Measurements from ENCODE around the gene ATOSA.
A peak's percentile ranks its signal among the peaks of the same experiment; 100 is the strongest.

The ATOSA gene, protein sequence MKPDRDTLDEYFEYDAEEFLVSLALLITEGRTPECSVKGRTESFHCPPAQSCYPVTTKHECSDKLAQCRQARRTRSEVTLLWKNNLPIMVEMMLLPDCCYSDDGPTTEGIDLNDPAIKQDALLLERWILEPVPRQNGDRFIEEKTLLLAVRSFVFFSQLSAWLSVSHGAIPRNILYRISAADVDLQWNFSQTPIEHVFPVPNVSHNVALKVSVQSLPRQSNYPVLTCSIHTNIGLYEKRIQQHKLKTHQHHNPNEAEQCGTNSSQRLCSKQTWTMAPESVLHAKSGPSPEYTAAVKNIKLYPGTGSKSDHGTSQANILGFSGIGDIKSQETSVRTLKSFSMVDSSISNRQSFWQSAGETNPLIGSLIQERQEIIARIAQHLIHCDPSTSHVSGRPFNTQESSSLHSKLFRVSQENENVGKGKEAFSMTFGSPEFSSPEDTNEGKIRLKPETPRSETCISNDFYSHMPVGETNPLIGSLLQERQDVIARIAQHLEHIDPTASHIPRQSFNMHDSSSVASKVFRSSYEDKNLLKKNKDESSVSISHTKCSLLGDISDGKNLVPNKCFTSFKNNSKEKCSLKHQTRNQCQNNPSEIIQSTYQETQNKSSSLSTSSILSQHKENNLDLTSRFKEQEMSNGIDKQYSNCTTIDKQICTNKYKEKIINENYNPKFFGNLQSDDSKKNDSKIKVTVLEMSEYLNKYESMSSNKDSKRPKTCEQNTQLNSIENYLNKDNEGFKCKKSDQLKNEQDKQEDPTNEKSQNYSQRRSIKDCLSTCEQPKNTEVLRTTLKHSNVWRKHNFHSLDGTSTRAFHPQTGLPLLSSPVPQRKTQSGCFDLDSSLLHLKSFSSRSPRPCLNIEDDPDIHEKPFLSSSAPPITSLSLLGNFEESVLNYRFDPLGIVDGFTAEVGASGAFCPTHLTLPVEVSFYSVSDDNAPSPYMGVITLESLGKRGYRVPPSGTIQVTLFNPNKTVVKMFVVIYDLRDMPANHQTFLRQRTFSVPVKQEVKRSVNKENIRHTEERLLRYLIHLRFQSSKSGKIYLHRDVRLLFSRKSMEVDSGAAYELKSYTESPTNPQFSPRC

DNA sequence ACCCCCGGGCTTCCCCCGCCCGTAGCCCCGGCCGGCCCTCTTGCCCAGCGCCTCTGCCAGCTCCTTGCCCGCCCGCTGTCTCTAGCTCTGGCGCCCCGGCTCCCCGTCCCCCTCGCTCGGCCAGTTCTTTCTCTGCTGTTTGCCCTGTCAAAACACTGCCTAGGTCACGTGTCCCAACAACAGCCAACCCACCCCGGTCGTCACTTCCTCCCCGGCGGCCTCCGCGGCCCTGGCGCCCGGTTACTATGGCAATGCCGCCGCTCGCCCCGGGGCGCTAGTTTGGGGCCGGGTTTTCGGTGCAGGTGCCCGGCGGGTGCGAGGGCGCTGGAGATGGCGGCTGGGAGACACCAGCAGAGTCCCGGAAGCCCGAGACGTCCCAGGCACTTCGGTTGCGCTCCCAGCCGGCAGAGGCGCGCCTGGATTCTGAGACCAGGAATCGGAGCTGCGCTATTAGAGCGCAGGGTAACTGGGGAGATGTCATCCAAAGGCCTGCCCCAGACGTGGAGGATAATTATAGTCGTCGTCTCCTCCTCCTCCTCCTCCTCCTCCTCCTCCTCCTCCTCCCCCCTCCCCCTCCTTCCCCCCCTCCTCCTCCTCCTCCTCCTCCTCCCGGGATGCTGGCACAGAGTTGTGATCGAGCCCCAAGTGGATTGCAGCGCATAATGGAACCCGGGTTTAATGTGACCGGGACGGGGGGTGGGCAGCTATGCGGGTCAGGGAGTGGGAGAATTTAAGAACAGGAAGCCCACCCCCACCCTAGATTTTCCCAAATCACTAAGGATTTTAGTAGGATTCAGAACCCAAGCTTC, at the start of gene ATOSA:
ATOSA (minus strand) TSS at position 157 of the 809 bp plus-strand sequence. CDS start 1,367 bp downstream, outside the sequence.
- peak; percentile 54 for DNase-seq

DNA sequence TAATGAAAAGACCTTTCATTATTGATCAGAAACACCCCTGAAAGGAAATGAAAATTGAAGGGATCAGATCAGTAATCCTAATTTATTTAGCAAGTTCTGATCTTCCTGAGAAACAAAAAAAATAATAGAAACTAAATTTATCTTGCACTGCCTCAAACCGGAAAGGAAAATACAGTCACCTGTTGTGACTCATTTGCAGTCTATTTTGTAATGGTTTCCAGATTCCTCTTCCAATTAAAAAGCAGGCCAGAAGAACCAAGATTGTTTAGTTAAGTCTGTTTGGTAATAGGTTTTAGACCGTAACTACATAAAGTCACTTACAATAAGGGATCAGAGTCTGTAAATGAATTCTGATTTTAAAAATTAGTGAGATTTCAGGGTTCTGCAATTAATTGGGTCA, 49.7 kb upstream of the ATOSA start:
- no peak for DNase-seq

DNA sequence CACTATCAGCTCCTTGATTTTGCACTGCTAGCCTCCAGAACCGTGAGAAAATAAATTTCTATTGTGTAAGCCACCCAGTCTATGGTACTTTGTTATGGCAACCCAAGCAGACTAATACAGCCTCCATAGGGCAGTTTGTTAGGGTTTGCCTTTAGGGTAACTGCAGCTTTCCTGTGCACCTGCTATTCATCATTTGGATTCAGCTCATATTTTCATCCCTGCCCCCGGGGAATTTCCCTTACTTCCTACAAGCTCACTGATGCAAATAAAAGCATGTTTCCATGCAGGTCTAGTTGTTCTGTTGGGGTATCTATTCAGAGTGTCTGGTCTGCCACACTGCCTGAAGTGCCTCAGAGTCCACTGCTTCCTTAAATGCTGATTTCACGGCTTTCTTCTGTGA, 48.6 kb upstream of the ATOSA start:
- DNase-seq, result no peak

DNA sequence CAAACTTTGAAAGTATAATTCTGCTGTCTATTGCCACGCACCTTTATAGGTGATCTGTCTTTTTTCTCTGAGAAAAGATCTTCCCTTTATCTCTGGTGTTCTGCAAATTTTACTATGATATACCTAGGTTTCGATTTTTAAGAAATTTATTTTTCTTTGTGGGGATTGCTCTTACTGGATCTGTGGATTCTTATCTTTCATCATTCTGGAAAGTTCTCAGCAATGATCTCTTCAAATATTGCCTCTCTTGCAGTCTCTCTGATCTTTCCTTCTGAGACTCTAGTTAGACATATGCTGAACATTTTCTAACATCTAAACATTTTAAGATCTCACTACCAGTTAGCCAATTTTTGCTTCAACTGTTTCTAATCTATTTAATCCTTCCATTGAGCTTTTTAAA, 47.0 kb upstream of the ATOSA start:
- DNase-seq, result no peak

DNA sequence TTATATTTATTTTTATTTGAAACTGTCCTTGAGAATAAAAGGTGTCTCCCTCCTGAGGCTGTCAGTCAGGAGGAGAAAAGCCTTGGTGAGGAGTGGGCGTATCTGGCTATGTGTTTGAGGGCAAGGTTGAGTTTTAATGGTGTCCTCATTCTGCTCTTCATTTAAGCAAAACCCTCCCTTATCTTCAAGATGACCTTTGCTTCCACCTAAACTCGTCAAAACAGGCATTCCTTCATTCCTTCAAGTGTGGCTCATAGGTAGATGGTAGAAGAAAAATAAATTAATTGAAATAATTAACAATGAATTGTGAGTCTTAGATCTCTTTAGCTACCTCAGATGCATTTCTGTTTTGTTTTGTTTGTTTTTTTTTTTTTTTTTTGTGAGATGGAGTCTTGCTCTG, 39.4 kb upstream of the ATOSA start:
- DNase-seq, result no peak

DNA sequence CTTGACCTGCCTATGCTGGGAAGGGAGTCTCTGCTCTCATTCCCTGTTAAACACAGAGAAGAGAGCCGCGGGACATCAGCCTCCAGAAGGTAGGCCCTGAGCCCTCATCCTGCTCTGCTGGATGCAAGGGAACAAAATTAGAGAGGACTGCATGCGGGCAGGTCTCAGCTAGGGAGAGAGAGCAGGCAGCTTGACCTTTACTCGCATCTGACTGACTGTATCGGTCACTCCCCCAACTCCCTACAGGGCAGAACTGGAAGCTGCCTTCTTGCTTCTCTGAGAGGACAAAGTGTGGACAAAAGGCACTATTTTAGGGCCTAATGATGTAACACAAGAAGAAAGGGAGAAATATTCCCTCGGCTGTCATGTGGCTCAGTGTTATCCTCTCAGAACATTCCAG, 38.7 kb upstream of the ATOSA start:
- DNase-seq, result no peak

DNA sequence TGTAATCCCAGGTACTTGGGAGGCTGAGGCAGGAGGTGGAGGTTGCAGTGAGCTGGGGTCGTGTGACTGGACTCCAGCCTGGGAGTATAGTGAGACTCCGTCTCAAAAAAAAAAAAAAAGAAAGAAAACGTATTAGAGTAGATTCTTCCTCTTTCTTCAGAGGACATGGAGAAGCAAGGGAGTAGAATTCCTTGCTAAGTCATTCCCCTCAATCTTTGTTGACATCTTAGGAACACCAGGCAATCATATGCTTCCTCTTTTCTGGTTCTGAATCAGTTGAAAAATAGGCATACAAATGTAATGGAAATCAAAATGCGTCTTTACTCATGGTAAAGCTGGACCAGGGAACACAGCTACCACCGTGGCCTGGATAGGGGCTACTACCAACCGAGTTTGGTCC, 38.3 kb upstream of the ATOSA start:
- no peak for DNase-seq

DNA sequence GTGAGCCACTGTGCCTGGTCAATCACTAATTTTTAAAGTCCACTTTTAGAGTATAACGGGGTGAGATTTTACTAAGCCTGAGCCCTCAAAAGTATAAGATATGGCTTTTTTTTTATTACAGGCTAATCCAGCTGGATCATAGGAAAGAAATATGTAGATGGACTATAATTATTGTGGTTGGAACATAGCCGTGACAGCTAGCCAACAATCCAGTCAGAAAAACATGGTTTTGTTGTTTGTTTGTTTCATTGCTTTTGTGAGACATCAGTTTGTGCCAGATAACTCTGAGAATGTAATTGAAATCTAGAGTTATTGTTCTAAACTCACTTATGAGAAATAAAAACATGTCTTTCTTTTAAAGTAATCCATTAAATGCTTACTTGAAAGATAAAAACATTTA, 37.3 kb upstream of the ATOSA start:
- no peak for DNase-seq

DNA sequence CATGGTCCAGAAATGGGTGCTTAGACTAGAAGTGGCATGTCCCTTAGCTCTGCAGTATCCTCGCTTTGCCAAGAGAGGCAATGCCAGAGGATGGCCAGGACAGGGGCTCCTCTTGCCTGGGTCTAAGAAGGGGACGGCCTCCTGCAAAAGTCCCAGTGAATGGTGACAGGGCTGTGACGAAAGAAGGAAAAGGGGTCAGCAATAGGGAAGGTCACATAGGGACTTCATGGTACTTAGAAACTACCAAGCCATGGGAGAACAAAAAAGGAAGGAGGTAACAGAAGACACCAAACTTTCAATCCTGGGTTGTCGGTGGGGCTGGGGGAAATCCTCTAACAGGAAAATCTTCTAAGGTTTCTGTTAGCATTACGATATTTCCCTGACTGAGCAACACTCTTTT, 36.2 kb upstream of the ATOSA start:
- DNase-seq, result no peak

DNA sequence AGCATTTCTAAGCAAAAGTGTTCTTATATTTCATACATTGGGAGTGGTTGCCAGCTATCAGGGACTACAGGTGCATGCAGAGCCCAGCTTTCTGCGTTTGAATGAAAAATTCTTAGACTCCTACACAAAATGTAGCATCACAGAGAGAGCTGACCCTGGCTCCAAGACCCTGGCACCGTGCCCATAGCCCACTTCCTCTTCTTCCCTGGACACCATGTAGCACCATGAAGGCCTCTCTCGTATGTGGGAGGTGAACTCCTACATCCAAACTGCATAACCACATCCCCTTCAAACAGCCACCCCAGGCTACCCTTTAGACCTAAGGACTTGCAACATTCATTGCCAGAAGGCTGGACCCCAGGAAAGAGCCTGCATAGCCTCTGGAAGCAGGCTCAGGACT, 35.8 kb upstream of the ATOSA start:
- no peak for DNase-seq

DNA sequence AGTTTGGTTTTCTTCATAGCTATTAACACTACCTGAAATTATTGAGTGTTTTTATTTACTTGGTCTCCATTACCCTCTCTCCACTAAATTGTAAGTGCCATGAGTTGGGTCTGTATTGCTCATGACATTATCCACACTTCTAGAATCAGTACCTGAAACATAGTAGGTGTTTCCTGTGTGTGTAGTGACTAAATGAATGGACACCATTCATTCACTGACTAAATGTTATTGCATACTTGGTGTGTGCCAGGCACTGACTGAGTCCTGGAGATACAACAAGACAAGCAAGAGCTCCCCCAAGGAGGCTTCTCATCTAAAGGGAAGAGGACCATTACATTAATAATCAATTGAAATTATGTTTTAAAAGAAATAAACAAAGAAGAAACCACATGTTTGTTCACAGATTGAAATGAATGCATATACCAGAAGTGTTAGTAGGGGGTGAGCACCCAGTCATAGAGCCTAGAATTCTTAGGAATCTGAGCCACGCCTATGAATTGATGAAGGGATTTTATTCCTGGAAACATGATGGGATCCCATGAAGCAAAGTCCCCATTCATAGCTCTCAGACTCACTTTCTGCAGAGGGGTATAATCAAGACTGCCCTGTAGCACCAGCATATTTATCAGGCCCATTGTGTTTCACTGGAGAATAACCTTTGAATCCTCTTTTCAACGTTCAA, 31.7 kb upstream of the ATOSA start:
- DNase-seq, result no peak

DNA sequence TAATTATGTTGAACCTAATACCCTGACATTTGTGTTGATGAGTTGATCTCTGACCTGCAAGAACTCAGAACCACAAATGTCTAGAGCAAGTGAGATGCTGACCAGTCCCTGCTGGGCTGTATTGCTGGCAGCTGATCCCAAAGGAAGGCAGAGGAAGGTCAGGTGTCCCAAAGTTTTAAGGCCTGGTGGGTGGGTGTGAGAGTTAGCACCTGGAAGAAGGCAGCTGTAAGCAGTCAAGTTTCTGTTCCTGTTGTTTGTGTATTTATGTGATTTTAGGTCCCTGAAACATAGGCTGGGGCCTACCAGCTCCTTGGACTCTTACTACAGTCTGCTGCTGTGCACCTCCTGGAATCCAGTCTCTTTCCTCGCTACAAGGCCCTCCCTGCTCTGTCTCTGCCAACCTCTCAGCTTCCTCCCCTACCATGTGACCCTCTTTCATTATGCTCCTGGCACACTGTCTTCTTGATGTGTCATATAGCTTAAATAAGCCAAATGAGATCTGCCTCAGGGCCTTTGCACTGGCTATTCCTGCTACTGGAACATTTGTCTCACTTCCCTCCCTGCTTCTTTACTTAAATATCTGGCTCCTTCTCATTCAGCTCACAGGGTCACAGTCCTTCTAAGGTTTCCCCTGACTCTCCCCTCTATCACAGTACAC, 31.0 kb upstream of the ATOSA start:
- DNase-seq, result no peak

DNA sequence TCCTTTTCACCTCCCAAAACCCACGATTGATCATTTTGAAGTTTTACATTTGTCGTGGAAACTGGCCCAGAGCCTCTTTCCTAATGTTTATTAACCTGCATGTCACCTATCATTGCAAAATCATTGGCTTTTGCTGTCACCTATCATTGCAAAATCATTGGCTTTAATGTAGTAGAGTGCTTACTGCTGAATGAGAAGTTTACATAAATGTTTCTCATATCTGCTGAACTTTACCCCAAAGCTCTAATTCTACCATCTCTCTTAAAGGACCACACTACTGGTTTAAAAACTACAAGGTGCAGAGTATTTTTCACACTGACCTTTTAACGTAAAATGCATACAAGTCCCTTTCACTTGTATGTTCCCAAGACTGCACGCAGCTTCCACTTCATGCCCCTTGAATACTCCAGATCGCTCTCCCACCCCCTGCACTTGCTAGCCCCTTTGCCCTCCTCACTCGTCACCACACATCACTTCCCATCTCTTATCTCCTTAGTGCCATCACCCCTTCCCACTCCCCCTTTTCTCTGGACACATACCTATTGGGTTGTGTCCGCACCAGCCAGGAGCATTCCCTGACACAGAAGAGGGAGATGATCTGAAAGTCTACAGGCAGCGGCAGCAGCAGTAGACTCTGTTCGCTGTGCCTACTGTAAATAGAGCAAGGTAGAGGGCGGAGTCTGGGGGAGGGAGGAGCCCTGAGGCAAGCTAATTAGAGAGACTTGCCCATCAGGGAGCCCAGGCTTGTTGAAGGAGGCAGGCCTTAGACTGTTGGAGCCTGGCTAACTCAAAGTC, 30.2 kb upstream of the ATOSA start:
- no peak for DNase-seq

DNA sequence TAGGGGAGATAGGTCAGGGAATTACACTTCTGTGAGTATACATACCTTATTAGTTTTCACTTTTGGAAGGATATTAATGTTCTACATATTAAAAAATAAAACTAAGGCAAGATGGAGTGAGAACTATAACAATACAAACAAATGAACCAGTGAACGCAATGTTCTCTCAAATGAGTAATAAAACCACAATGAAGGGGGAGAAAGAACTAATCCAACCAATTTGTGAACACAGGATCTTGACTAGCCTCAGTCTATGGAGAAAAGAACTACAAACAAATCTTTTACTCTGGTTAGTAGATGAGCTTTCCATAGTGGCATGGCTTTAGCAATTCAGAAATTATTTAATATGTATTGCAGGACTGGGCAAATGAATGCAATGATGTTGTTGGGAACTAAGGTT, 26.9 kb upstream of the ATOSA start:
- DNase-seq, result no peak

DNA sequence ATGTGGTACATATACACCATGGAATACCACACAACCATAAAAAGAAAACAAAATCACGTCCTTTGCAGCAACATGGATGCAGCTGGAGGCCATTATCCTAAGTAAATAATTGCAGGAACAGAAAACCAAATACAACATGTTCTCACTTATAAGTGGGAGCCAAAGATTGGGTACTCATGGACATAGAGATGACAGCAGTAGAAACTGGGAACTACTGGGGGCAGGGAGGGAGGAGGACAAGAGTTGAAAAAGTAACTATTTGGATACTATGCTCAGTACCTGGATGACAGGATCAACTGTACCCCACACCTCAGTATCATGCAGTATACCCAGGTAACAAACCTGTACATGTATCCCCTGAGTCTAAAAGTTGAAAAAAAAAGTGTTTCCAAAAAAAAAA, 23.2 kb upstream of the ATOSA start:
- no peak for DNase-seq

DNA sequence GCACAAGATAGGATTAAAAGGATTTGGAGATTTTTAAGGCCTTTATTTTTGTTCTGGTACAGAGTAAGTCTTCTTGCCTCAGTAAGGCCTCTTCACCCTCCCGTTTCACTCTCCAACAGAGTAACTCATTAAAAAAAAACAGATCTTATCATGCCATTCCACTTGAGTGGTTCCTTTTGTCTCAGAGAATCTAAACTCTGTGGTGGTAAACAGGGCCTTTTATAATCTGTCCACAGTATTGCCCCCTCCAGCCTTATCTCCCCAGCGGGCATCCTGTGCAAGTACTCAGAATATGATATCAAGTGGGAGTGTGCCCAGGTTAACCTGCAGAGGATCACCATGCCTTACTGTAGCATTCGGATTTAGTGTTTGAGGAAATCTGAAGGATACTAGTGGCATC, 20.3 kb upstream of the ATOSA start:
- no peak for DNase-seq

DNA sequence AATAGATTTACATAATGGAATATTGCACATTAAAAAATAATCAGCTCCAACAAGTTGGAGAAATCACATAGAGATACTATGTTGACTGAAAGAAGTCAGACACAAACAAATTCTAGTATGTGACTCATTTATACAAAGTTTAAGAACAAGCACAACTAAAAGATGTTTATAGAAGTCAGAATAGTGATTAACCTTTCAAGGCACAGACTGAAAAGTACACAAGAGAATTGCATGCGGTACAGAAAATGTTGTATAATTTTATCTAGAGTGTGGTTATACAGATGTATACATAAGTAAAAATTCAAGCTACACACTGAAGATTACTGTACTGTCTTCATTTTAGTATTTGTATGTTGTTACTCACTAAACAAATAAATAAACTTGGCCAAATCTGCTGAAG, 19.3 kb upstream of the ATOSA start:
- DNase-seq, result no peak

DNA sequence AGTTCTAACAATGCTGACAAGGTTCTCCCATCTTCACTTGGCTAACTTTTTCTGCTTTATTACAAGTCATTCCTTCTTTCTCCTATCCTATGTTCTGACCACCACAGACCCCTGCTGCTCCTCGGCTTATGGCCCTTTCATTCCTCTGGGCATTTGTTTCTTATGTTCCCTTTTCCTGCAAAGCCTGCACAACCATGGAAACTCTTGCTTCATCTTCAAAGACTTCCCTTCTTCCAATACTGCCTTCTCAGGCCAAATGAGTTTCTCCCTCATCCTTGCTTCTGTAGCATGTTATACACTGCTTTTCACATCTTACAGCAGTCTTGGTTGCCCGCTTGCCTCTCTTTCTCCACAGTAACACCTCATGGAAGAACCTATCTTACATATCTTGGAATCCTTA, 17.9 kb upstream of the ATOSA start:
- no peak for DNase-seq

DNA sequence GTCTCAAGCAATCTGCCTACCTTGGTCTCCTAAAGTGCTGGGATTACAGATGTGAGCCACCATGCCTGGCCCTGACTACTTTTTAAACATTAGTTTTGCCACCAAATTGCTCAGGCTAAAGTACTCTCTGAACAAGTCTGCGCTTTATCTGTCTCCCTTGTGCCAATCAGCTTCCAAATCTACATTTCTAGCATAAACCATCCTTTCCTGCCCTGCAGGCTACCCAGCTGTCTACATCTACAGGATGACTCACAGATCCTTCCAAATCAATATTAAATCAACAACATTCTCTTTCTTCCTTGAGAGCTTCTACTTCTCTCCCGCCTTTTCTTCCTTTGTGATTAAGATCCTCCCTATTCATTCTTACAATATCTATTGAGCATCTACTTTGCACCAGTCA, 16.0 kb upstream of the ATOSA start:
- no peak for DNase-seq

DNA sequence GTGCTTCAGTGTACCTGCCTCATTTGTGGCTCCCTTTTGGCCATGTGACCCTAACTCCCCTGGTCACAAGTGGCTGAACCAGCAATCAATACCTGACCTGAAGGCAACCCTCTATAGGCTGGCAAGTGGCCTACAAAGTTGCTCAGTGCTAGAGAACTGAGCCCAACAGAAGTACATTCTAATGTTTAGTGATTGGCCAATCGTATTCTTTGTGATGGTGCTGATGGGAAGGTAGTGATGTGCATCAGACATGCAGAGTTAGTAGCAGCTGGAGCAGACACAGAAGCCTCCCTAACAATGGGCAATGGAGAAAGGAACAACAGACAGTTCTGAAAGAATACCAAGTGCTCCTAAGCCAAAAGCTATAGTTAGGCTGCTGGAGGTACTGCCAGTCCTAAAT, 10.4 kb upstream of the ATOSA start:
- DNase-seq, result no peak

DNA sequence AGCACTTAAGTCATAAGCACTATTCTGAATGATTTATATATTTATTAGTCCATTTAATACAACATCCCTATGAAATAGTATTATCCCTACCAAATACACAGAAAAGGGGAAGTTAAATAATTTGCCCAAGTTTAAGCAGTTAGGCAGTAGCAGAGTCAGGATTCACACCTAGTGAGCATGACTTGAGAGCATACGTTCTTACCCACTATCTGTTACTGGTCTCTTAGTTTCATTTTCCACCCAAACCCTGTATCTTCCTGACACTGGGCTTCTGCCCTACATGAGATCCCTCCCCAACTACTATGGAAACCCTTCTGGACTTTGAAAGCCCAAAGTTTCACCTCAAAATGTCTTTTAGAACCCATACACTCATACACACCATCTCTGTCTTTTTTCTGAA, 4.4 kb upstream of the ATOSA start:
- DNase-seq, result no peak

Data from NCI-H748 treated with DMSO at 0.1 percent for 48 hours (cell line).